Stimulated activated memory B cell treated with anti-CD40 and anti-IgM and Interleukin-4, amounts not matched to agents 10 μg/mL and 1 μg/mL and 100 μg/mL, for 72 hours (primary cell): ENCODE measurements around the gene MEPE.
A peak's percentile ranks its signal among the peaks of the same experiment; 100 is the strongest.

Experiments used
- ATAC-seq: fragments of 150-1000 bp; cut with Tn5 transposase; 2 replicates; pipeline ENCODE4 v1.10.0; 2021
- H3K27ac Mint-ChIP-seq: one replicate; pipeline ENCODE4 v1.8.0; 2022; ENCODE audit warnings: mild to moderate bottlenecking, mixed read lengths
- H3K27me3 Mint-ChIP-seq: one replicate; pipeline ENCODE4 v1.8.0; 2022; ENCODE audit warnings: mixed read lengths
- H3K36me3 Mint-ChIP-seq: one replicate; pipeline ENCODE4 v1.8.0; 2022; ENCODE audit warnings: mixed read lengths
- H3K4me1 Mint-ChIP-seq: one replicate; pipeline ENCODE4 v1.8.0; 2022; ENCODE audit warnings: mixed read lengths
- H3K4me3 Mint-ChIP-seq: one replicate; pipeline ENCODE4 v1.8.0; 2022; ENCODE audit warnings: mild to moderate bottlenecking, moderate library complexity, mixed read lengths
- H3K9me3 Mint-ChIP-seq: one replicate; pipeline ENCODE4 v1.8.0; 2022; ENCODE audit warnings: mixed read lengths

MEPE gene

DNA sequence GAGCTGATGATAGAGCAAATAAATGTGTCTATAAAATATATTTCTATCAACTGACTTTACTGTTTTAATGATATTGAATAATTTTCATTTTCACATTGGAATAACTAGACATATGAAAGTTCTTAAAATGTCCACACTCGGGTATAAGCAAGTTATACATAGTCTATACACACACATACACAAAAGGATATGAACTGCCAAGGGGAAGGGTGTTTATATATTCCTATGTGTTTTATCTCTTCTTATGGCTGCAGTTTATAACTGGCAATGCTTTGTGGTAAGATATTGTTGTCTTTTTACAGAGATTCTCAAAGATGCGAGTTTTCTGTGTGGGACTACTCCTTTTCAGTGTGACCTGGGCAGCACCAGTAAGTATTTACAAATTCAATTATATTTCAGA lies 1.6 kb downstream of the MEPE start:
- no peaks in the 10 kb centered on the region for H3K4me1 Mint-ChIP-seq
- no peaks in the 10 kb centered on the region for H3K36me3 Mint-ChIP-seq
- no peak for ATAC-seq
- peaks cover 13% of the 10 kb centered on the region for H3K27me3 Mint-ChIP-seq
- H3K4me3 Mint-ChIP-seq = no peak overlapping the region
- H3K9me3 Mint-ChIP-seq = no peaks in the 10 kb centered on the region
- no peak overlapping the region for H3K27ac Mint-ChIP-seq

- no peak for ATAC-seq
- H3K4me3 Mint-ChIP-seq = no peak overlapping the region
- H3K9me3 Mint-ChIP-seq = no peaks in the 10 kb centered on the region
- no peaks in the 10 kb centered on the region for H3K4me1 Mint-ChIP-seq
- H3K27ac Mint-ChIP-seq = no peak overlapping the region
- peaks cover 8% of the 10 kb centered on the region for H3K27me3 Mint-ChIP-seq
- no peaks in the 10 kb centered on the region for H3K36me3 Mint-ChIP-seq
Measured at GRCh38 chr4:87835197-87835596, 2.4 kb downstream of the MEPE start.

DNA sequence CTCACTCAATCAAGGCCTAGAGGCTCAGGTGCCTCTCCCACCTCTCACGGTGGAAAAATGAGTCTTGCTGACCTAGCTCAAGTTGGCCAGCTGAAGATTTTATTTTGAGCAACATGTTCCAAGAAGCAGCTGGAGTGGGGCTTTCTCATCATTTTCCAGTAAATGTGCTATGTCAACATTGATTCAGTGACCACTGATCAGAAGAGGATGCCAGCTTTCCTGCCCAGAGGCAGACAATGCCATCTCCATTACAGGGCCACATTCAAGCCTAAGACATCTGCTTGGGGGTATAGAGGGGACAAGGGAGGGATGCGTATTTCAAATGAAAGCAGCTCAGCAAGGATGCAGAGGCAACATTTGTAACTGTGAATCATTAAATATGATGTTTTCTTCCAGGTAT lies 3.0 kb downstream of the MEPE start:
- no peak overlapping the region for H3K27ac Mint-ChIP-seq
- no peak overlapping the region for H3K4me3 Mint-ChIP-seq
- no peaks in the 10 kb centered on the region for H3K4me1 Mint-ChIP-seq
- H3K9me3 Mint-ChIP-seq = no peaks in the 10 kb centered on the region
- ATAC-seq = no peak
- peaks cover 8% of the 10 kb centered on the region for H3K27me3 Mint-ChIP-seq
- no peaks in the 10 kb centered on the region for H3K36me3 Mint-ChIP-seq

DNA sequence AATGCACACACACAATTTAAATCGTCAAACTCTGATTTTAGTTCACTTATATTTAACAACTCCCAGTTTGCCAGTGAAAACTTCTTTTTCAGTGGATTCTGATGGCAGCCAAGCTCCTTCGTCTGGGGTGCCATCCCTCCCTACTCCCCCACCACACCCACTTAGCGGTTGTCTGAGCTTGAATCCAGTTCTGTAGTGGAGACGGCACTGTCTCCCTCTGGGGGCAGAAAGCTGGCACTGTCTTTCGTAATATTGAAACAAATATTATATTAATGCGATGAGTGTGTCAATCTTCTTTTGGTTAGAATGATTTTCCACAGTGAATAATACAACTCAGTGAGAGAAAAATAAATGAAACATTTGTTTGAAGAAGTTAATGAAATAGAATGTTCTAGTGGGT lies 5.4 kb downstream of the MEPE start:
- no peaks in the 10 kb centered on the region for H3K4me1 Mint-ChIP-seq
- no peak overlapping the region for H3K27ac Mint-ChIP-seq
- no peaks in the 10 kb centered on the region for H3K9me3 Mint-ChIP-seq
- no peaks in the 10 kb centered on the region for H3K36me3 Mint-ChIP-seq
- peaks cover 12% of the 10 kb centered on the region for H3K27me3 Mint-ChIP-seq
- no peak overlapping the region for H3K4me3 Mint-ChIP-seq
- no peak for ATAC-seq

GRCh38 chr4:87838890-87839591 lies 6.3 kb downstream of the MEPE start:
- Mint-ChIP-seq H3K36me3 (no peaks in the 10 kb centered on the region), H3K4me1 (no peaks in the 10 kb centered on the region), H3K27me3 (peaks cover 20% of the 10 kb centered on the region), H3K4me3 (no peak overlapping the region), H3K27ac (no peak overlapping the region), H3K9me3 (no peaks in the 10 kb centered on the region)
- ATAC-seq = no peak

GRCh38 chr4:87839592-87839946 lies 6.8 kb downstream of the MEPE start:
- H3K9me3 Mint-ChIP-seq = no peaks in the 10 kb centered on the region
- H3K27ac Mint-ChIP-seq = no peak overlapping the region
- ATAC-seq = no peak
- H3K36me3 Mint-ChIP-seq = no peaks in the 10 kb centered on the region
- H3K4me1 Mint-ChIP-seq = no peaks in the 10 kb centered on the region
- peaks cover 23% of the 10 kb centered on the region for H3K27me3 Mint-ChIP-seq
- H3K4me3 Mint-ChIP-seq = no peak overlapping the region

DNA sequence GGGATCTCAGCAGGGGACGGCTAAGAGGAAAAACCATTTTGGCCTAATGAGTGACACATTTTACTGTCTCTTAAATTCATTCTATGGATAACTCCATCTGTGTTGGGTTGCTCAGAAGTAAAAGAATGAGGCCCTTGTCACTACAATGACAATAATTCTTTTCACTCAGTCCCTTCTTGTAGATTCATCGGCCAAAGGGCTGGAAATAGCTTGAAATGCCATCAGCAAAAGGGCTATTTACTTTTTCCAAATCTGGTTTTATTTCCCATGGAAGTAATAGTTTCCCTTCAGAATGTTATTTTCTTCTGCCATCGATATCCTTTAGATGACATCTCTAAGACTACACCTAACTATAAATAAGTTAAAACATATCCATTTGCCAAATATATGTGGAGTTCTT lies 7.4 kb downstream of the MEPE start:
- Mint-ChIP-seq H3K36me3 (no peaks in the 10 kb centered on the region), H3K9me3 (no peaks in the 10 kb centered on the region), H3K4me3 (no peak overlapping the region), H3K4me1 (no peaks in the 10 kb centered on the region), H3K27me3 (peaks cover 23% of the 10 kb centered on the region), H3K27ac (no peak overlapping the region)
- ATAC-seq = no peak

DNA sequence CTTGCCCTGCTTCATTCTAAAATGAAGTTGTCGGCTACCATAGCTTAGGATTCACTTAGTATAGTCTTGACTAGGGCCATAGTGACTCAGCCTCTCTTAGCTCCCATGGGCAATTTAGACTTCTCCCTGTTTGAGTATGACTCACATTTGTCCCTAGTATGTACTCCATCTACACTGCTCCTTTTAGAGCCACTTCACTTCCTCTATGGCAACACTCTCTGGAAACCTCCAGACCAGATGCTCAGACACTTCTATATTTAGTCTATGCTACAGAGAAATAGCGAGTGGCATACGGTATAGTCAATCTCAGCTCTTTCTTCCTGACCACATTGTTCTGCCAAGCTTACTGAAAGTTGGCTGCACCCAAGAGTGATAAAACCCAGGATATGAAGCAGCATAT lies 11.2 kb downstream of the MEPE start:
- Mint-ChIP-seq H3K4me1 (peaks cover 4% of the 10 kb centered on the region), H3K27me3 (peaks cover 37% of the 10 kb centered on the region), H3K4me3 (no peak overlapping the region), H3K27ac (no peak overlapping the region), H3K9me3 (no peaks in the 10 kb centered on the region), H3K36me3 (no peaks in the 10 kb centered on the region)
- ATAC-seq = no peak

GRCh38 chr4:87844452-87844851 lies 11.7 kb downstream of the MEPE start:
- peaks cover 8% of the 10 kb centered on the region for H3K4me1 Mint-ChIP-seq
- H3K9me3 Mint-ChIP-seq = no peaks in the 10 kb centered on the region
- no peak for ATAC-seq
- H3K36me3 Mint-ChIP-seq = no peaks in the 10 kb centered on the region
- H3K27ac Mint-ChIP-seq = no peak overlapping the region
- H3K27me3 Mint-ChIP-seq = peaks cover 37% of the 10 kb centered on the region
- H3K4me3 Mint-ChIP-seq = no peak overlapping the region

DNA sequence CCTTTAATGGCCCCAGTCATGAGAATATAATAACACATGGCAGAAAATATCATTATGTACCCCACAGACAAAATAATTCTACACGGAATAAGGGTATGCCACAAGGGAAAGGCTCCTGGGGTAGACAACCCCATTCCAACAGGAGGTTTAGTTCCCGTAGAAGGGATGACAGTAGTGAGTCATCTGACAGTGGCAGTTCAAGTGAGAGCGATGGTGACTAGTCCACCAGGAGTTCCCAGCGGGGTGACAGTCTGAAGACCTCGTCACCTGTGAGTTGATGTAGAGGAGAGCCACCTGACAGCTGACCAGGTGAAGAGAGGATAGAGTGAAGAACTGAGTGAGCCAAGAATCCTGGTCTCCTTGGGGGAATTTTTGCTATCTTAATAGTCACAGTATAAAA lies 13.5 kb downstream of the MEPE start:
- Mint-ChIP-seq H3K36me3 (no peaks in the 10 kb centered on the region), H3K4me3 (no peak overlapping the region), H3K4me1 (peaks cover 8% of the 10 kb centered on the region), H3K27ac (no peak overlapping the region), H3K27me3 (peaks cover 28% of the 10 kb centered on the region), H3K9me3 (no peaks in the 10 kb centered on the region)
- no peak for ATAC-seq

DNA sequence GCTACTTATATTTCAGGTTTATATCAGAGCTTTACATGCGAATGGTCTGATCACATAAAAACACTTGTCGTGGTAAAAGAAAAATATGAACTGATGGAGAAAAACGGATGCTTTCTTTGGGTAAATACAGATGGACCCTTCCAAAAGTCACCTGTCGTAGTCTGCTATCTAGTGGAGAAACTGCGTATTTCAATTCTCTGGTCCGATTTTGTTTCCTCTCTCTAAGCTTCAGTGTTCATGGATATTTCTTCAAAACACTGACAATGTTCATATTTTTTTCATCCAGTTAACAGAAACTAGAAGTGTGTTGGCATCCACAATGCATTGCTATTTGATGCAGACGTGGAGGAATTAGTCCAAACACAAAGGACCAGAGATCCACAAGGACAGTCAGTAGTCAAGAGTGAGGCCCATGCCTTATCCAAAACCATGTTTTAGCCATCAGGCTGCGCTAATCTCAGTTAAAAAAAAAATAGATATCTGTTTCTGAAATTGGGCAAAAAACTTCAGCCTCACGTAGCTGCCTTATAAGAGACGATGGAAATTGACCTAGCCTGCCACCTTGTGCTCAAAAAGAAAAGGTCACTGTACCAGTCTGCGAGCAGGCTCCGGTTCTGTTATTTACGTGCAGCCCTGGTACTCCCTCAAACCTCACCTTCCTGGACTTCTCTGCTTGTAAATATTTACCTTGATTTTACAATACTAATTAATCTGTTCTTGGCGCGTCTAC lies 16.0 kb downstream of the MEPE start:
- no peak overlapping the region for H3K4me3 Mint-ChIP-seq
- H3K27me3 Mint-ChIP-seq = peaks cover 20% of the 10 kb centered on the region
- peak; percentile 80 for ATAC-seq
- peaks cover 8% of the 10 kb centered on the region for H3K4me1 Mint-ChIP-seq
- no peaks in the 10 kb centered on the region for H3K36me3 Mint-ChIP-seq
- H3K27ac Mint-ChIP-seq = no peak overlapping the region
- H3K9me3 Mint-ChIP-seq = no peaks in the 10 kb centered on the region

- H3K4me1 Mint-ChIP-seq = peaks cover 8% of the 10 kb centered on the region
- H3K27me3 Mint-ChIP-seq = peaks cover 14% of the 10 kb centered on the region
- no peaks in the 10 kb centered on the region for H3K9me3 Mint-ChIP-seq
- no peak for ATAC-seq
- H3K27ac Mint-ChIP-seq = no peak overlapping the region
- no peaks in the 10 kb centered on the region for H3K36me3 Mint-ChIP-seq
- H3K4me3 Mint-ChIP-seq = no peak overlapping the region
Measured at GRCh38 chr4:87849612-87850011, 16.8 kb downstream of the MEPE start.

- Mint-ChIP-seq H3K9me3 (no peaks in the 10 kb centered on the region), H3K4me3 (no peak overlapping the region), H3K27ac (no peak overlapping the region), H3K27me3 (peaks cover 3% of the 10 kb centered on the region), H3K4me1 (peaks cover 8% of the 10 kb centered on the region), H3K36me3 (no peaks in the 10 kb centered on the region)
- ATAC-seq = no peak
Measured at GRCh38 chr4:87851332-87851731, 18.6 kb downstream of the MEPE start.

- no peaks in the 10 kb centered on the region for H3K27me3 Mint-ChIP-seq
Measured at GRCh38 chr4:87851953-87852352, 19.2 kb downstream of the MEPE start.

GRCh38 chr4:87853108-87853507 lies 20.3 kb downstream of the MEPE start:
- H3K27ac Mint-ChIP-seq = no peak overlapping the region

More at GRCh38 chr4:87851953-87852352, 19.2 kb downstream of the MEPE start:
- ATAC-seq = no peak
- Mint-ChIP-seq H3K9me3 (no peaks in the 10 kb centered on the region), H3K4me1 (peaks cover 8% of the 10 kb centered on the region), H3K27ac (no peak overlapping the region), H3K4me3 (no peak overlapping the region), H3K36me3 (no peaks in the 10 kb centered on the region)

DNA sequence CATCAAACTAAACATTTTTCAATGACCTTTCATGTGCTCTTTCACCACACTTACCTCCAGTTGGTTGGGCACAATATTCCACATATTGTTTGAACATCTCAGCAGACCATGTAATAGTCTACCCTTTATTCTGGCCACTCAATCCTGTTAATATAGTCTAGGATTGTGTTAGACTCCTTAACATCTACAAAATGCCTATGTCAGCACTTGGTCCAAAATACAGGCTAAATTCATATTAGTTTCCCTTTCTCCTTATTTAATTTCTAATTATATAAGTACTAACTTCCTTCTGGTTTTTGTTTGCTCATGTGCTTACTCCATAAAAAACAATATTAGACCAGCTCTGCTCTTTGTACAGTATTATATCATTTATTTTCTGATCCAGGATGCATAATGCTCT lies 21.1 kb downstream of the MEPE start:
- no peaks in the 10 kb centered on the region for H3K9me3 Mint-ChIP-seq
- no peak for ATAC-seq
- H3K27ac Mint-ChIP-seq = no peak overlapping the region
- H3K27me3 Mint-ChIP-seq = no peaks in the 10 kb centered on the region
- no peaks in the 10 kb centered on the region for H3K36me3 Mint-ChIP-seq
- H3K4me1 Mint-ChIP-seq = peaks cover 5% of the 10 kb centered on the region
- no peak overlapping the region for H3K4me3 Mint-ChIP-seq

More at GRCh38 chr4:87853108-87853507, 20.3 kb downstream of the MEPE start:
- no peaks in the 10 kb centered on the region for H3K36me3 Mint-ChIP-seq
- H3K4me3 Mint-ChIP-seq = no peak overlapping the region
- peaks cover 8% of the 10 kb centered on the region for H3K4me1 Mint-ChIP-seq
- H3K27me3 Mint-ChIP-seq = no peaks in the 10 kb centered on the region
- no peaks in the 10 kb centered on the region for H3K9me3 Mint-ChIP-seq
- ATAC-seq = no peak
